Measurements from ENCODE around the gene HECTD3.

HECTD3 gene

GRCh38 chr1:45033356-45033755 is 22.2 kb upstream of the HECTD3 start:
- Histone ChIP-seq H3K4ac (ENCODE audit: low read depth in 1 of 2, low read length in 2 of 2) (no peak overlapping the region), H3K9me3 (ENCODE audit: control insufficient read depth, low read length) (no peaks in the 10 kb centered on the region), H3K23ac (ENCODE audit: low read length in 2 of 2) (no peak overlapping the region), H2BK15ac (ENCODE audit: low read depth, poor library complexity, severe bottlenecking) (no peak overlapping the region), H3K4me1 (ENCODE audit: control insufficient read depth, insufficient read depth, low read depth, low read length) (no peaks in the 10 kb centered on the region), H3K27me3 (ENCODE audit: control insufficient read depth in 1 of 2, insufficient read depth in 1 of 2, low read length in 2 of 2) (no peaks in the 10 kb centered on the region), H3K4me2 (ENCODE audit: low read length, poor library complexity, severe bottlenecking) (no peak overlapping the region), H3K27ac (ENCODE audit: low read length, poor library complexity, severe bottlenecking) (no peak overlapping the region), H3K18ac (ENCODE audit: low read depth in 1 of 2, low read length in 2 of 2) (no peak overlapping the region), H2AFZ (ENCODE audit: low read depth, low read length) (no peak overlapping the region), H2BK5ac (ENCODE audit: low read depth, low read length, poor library complexity, severe bottlenecking) (no peak overlapping the region), H2BK12ac (ENCODE audit: low read length in 2 of 2) (no peak overlapping the region), H2AK5ac (ENCODE audit: low read length, severe bottlenecking) (no peak overlapping the region), H3K4me3 (ENCODE audit: insufficient read depth in 1 of 2, low read depth in 1 of 2, low read length in 2 of 2) (no peak overlapping the region), H4K91ac (ENCODE audit: low read length) (no peak overlapping the region), H3K9ac (ENCODE audit: low read length) (no peak overlapping the region), H3K79me1 (replicated peaks; ENCODE audit: low read length, poor library complexity, severe bottlenecking) (no peaks in the 10 kb centered on the region), H3K14ac (ENCODE audit: low read length in 2 of 2) (no peak overlapping the region), H3K36me3 (ENCODE audit: control insufficient read depth in 1 of 2, insufficient read depth in 2 of 2, low read depth in 1 of 2, low read length in 2 of 2) (no peaks in the 10 kb centered on the region), H4K8ac (ENCODE audit: low read length) (no peak overlapping the region), H2BK120ac (ENCODE audit: low read depth, low read length) (no peak overlapping the region)
- DNase-seq: no peak
- WGBS: no CpG with 5 or more reads among the region's 1 CpG

DNA sequence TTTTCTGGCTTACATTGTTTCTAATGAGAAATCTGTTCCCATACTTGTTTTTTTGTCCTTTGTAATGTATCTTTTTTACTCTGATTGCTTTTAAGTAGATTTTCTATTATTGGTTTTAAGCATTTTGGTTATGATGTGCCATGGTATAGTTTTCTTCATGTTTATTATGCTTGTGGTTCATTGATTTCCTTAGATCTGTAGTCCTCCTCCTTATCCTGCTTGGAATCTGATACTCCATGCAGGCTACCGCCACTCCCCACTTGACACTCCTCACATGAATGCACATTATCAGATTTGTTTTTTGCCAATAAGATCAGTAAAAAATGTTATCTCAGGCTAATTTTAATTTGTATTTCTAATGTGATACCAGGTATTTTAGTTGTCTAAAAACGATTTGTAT is 21.7 kb upstream of the HECTD3 start:
- Histone ChIP-seq H4K91ac (ENCODE audit: low read length) (no peak overlapping the region), H3K18ac (ENCODE audit: low read depth in 1 of 2, low read length in 2 of 2) (no peak overlapping the region), H3K4ac (ENCODE audit: low read depth in 1 of 2, low read length in 2 of 2) (no peak overlapping the region), H2BK15ac (ENCODE audit: low read depth, poor library complexity, severe bottlenecking) (no peak overlapping the region), H3K9me3 (ENCODE audit: control insufficient read depth, low read length) (no peaks in the 10 kb centered on the region), H3K79me1 (replicated peaks; ENCODE audit: low read length, poor library complexity, severe bottlenecking) (no peaks in the 10 kb centered on the region), H3K36me3 (ENCODE audit: control insufficient read depth in 1 of 2, insufficient read depth in 2 of 2, low read depth in 1 of 2, low read length in 2 of 2) (no peaks in the 10 kb centered on the region), H3K27ac (ENCODE audit: low read length, poor library complexity, severe bottlenecking) (no peak overlapping the region), H3K14ac (ENCODE audit: low read length in 2 of 2) (no peak overlapping the region), H2BK12ac (ENCODE audit: low read length in 2 of 2) (no peak overlapping the region), H3K27me3 (ENCODE audit: control insufficient read depth in 1 of 2, insufficient read depth in 1 of 2, low read length in 2 of 2) (no peaks in the 10 kb centered on the region), H4K8ac (ENCODE audit: low read length) (no peak overlapping the region), H3K4me3 (ENCODE audit: insufficient read depth in 1 of 2, low read depth in 1 of 2, low read length in 2 of 2) (no peak overlapping the region), H3K4me1 (ENCODE audit: control insufficient read depth, insufficient read depth, low read depth, low read length) (no peaks in the 10 kb centered on the region), H3K23ac (ENCODE audit: low read length in 2 of 2) (no peak overlapping the region), H2BK5ac (ENCODE audit: low read depth, low read length, poor library complexity, severe bottlenecking) (no peak overlapping the region), H3K4me2 (ENCODE audit: low read length, poor library complexity, severe bottlenecking) (no peak overlapping the region), H3K9ac (ENCODE audit: low read length) (no peak overlapping the region), H2BK120ac (ENCODE audit: low read depth, low read length) (no peak overlapping the region), H2AFZ (ENCODE audit: low read depth, low read length) (no peak overlapping the region), H2AK5ac (ENCODE audit: low read length, severe bottlenecking) (no peak overlapping the region)
- WGBS: 100% methylated on average over 1 of the region's 2 CpGs
- no peak for DNase-seq

DNA sequence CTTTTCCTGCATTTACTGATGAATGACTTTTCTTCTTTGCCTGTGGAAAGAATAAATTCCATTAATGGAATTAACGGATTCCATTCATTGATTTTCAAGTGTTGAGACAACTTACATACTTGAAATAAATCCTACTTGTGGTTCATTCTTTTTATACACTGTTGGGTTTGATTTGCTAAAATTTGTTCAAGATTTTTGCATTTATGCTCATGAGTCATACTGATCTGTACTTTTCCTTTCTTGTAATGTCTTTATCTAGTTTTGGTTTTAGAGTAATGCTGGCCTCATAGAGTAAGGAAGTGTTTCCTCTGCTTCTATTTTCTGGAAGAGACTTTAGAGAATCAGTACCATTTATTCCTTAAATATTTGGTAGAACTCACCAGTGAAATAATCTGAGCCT is 15.3 kb upstream of the HECTD3 start:
- Histone ChIP-seq H3K4me3 (ENCODE audit: insufficient read depth in 1 of 2, low read depth in 1 of 2, low read length in 2 of 2) (no peak overlapping the region), H3K79me1 (replicated peaks; ENCODE audit: low read length, poor library complexity, severe bottlenecking) (no peaks in the 10 kb centered on the region), H3K18ac (ENCODE audit: low read depth in 1 of 2, low read length in 2 of 2) (no peak overlapping the region), H2BK5ac (ENCODE audit: low read depth, low read length, poor library complexity, severe bottlenecking) (no peak overlapping the region), H3K4me2 (ENCODE audit: low read length, poor library complexity, severe bottlenecking) (no peak overlapping the region), H4K8ac (ENCODE audit: low read length) (no peak overlapping the region), H3K27ac (ENCODE audit: low read length, poor library complexity, severe bottlenecking) (no peak overlapping the region), H3K4ac (ENCODE audit: low read depth in 1 of 2, low read length in 2 of 2) (no peak overlapping the region), H2AK5ac (ENCODE audit: low read length, severe bottlenecking) (no peak overlapping the region), H3K27me3 (ENCODE audit: control insufficient read depth in 1 of 2, insufficient read depth in 1 of 2, low read length in 2 of 2) (no peaks in the 10 kb centered on the region), H3K4me1 (ENCODE audit: control insufficient read depth, insufficient read depth, low read depth, low read length) (no peaks in the 10 kb centered on the region), H2BK12ac (ENCODE audit: low read length in 2 of 2) (no peak overlapping the region), H2BK120ac (ENCODE audit: low read depth, low read length) (no peak overlapping the region), H4K91ac (ENCODE audit: low read length) (no peak overlapping the region), H3K9me3 (ENCODE audit: control insufficient read depth, low read length) (no peaks in the 10 kb centered on the region), H2BK15ac (ENCODE audit: low read depth, poor library complexity, severe bottlenecking) (no peak overlapping the region), H3K14ac (ENCODE audit: low read length in 2 of 2) (no peak overlapping the region), H2AFZ (ENCODE audit: low read depth, low read length) (no peak overlapping the region), H3K23ac (ENCODE audit: low read length in 2 of 2) (no peak overlapping the region), H3K36me3 (ENCODE audit: control insufficient read depth in 1 of 2, insufficient read depth in 2 of 2, low read depth in 1 of 2, low read length in 2 of 2) (no peaks in the 10 kb centered on the region), H3K9ac (ENCODE audit: low read length) (peak overlapping the region; percentile 53)
- no CpG with 5 or more reads among the region's 1 CpG for WGBS
- no peak for DNase-seq

DNA sequence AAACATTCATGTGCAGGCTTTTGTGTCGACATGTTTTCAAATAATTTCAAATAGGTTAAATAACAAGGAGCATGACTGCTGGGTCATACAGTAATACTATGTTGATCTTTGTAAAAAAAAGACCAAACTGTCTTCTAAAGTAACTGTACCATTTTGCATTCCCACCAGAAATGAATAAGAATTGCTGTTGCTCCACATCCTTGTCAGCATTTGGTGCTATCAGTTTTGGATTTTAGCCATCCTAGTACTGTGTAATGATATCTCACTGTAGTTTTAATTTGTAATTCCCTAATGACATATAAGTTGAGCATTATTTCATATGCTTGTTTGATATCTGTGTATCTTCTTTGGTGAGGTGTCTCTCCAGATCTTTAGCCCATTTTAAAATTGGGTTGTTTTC is 12.5 kb upstream of the HECTD3 start:
- no peak overlapping the region for H3K4ac ChIP-seq (ENCODE audit: low read depth in 1 of 2, low read length in 2 of 2)
- no peak overlapping the region for H2BK12ac ChIP-seq (ENCODE audit: low read length in 2 of 2)
- no peaks in the 10 kb centered on the region for H3K9me3 ChIP-seq (ENCODE audit: control insufficient read depth, low read length)
- H3K23ac ChIP-seq (ENCODE audit: low read length in 2 of 2): no peak overlapping the region
- H4K91ac ChIP-seq (ENCODE audit: low read length): no peak overlapping the region
- H3K79me1 ChIP-seq (replicated peaks; ENCODE audit: low read length, poor library complexity, severe bottlenecking): no peaks in the 10 kb centered on the region
- H2BK5ac ChIP-seq (ENCODE audit: low read depth, low read length, poor library complexity, severe bottlenecking): no peak overlapping the region
- H3K4me1 ChIP-seq (ENCODE audit: control insufficient read depth, insufficient read depth, low read depth, low read length): no peaks in the 10 kb centered on the region
- H3K4me3 ChIP-seq (ENCODE audit: insufficient read depth in 1 of 2, low read depth in 1 of 2, low read length in 2 of 2): no peak overlapping the region
- H3K18ac ChIP-seq (ENCODE audit: low read depth in 1 of 2, low read length in 2 of 2): no peak overlapping the region
- no peak for DNase-seq
- no peak overlapping the region for H3K4me2 ChIP-seq (ENCODE audit: low read length, poor library complexity, severe bottlenecking)
- no peak overlapping the region for H3K9ac ChIP-seq (ENCODE audit: low read length)
- no peak overlapping the region for H3K27ac ChIP-seq (ENCODE audit: low read length, poor library complexity, severe bottlenecking)
- no peak overlapping the region for H2AK5ac ChIP-seq (ENCODE audit: low read length, severe bottlenecking)
- H2BK15ac ChIP-seq (ENCODE audit: low read depth, poor library complexity, severe bottlenecking): no peak overlapping the region
- no peak overlapping the region for H3K14ac ChIP-seq (ENCODE audit: low read length in 2 of 2)
- no peaks in the 10 kb centered on the region for H3K36me3 ChIP-seq (ENCODE audit: control insufficient read depth in 1 of 2, insufficient read depth in 2 of 2, low read depth in 1 of 2, low read length in 2 of 2)
- H2AFZ ChIP-seq (ENCODE audit: low read depth, low read length): no peak overlapping the region
- H2BK120ac ChIP-seq (ENCODE audit: low read depth, low read length): no peak overlapping the region
- WGBS: no CpG with 5 or more reads among the region's 1 CpG
- H4K8ac ChIP-seq (ENCODE audit: low read length): no peak overlapping the region
- H3K27me3 ChIP-seq (ENCODE audit: control insufficient read depth in 1 of 2, insufficient read depth in 1 of 2, low read length in 2 of 2): no peaks in the 10 kb centered on the region

Data from mesenchymal stem cell (in vitro differentiated cells and primary cell).